ENCODE data around the gene FAM110C. TPM values are rescaled to one million over a fixed set of nuclear protein-coding genes. Genes with fewer than 3 reads are reported as not detected.

The FAM110C gene
- total RNA-seq, 4 donors from 2014 or later: 41.7 to 68.0 (median 53.7) TPM

GRCh38 chr2:40465-40864 is 5.8 kb downstream of the FAM110C start:
- intact Hi-C loops (cut with DNase I): no loop called here
- peak overlapping the region; percentile 2 to 83 (median 70) for H3K4me3 ChIP-seq
- peaks cover 5 to 80% (median 18%) of the 10 kb centered on the region in 3 donors for H3K4me1 ChIP-seq
- H3K27me3 ChIP-seq: peaks cover 0 to 21% (median 2%) of the 10 kb centered on the region in 4 donors
- no peak for TF ChIP-seq POLR2A (IDR thresholded peaks at IDR 0.05)
- H3K36me3 ChIP-seq: peaks cover 0 to 26% (median 0%) of the 10 kb centered on the region in 3 donors
- 24 to 42% methylated on average over 4 of the region's 4 CpGs for WGBS, 2 donors
- no peak for DNase-seq
- peak overlapping the region; percentile 64 to 99 (median 96) for H3K27ac ChIP-seq
- H3K9me3 ChIP-seq: no peaks in the 10 kb centered on the region

DNA sequence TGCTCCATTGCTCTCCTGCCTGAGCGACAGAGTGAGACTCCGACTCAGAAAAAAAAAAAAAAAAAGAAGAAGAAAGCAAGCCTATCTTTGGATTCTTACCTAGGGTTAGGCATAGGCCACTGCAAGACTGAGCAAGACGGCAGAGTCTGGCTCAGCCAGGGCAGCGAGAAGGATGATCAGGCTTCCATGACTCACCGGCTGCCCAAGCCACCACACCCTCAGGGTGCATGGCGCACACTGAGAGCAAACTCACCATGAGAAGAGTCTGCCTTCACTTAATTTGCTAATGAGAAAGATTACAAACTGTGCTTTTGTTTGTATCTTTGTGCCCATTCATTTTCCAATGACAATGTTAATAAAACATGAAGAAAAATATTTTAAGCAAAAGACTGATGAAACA is 8.2 kb downstream of the FAM110C start:
- Histone ChIP-seq H3K9me3 (no peaks in the 10 kb centered on the region), H3K27me3 (no peaks in the 10 kb centered on the region), H3K36me3 (peaks cover 0 to 26% (median 0%) of the 10 kb centered on the region in 3 donors), H3K4me3 (peak overlapping the region in 1 of 4 donors; percentile 23), H3K4me1 (peaks cover 19 to 95% (median 37%) of the 10 kb centered on the region in 3 donors), H3K27ac (peak overlapping the region; percentile 81 to 99 (median 96))
- intact Hi-C loops (cut with DNase I): no loop called here
- DNase-seq: no peak
- TF ChIP-seq CTCF (IDR thresholded peaks at IDR 0.05) (no peak), POLR2A (IDR thresholded peaks at IDR 0.05) (no peak)
- 46% methylated on average over 6 of the region's 6 CpGs for WGBS, 2 donors

GRCh38 chr2:36318-36717 is 10.0 kb downstream of the FAM110C start:
- DNase-seq: no peak
- TF ChIP-seq CTCF (IDR thresholded peaks at IDR 0.05) (no peak), POLR2A (IDR thresholded peaks at IDR 0.05) (no peak)
- WGBS, 2 donors: 60 to 68% methylated on average over 1 of the region's 1 CpG
- Histone ChIP-seq H3K4me3 (no peak overlapping the region), H3K9me3 (no peaks in the 10 kb centered on the region), H3K4me1 (peaks cover 27 to 99% (median 45%) of the 10 kb centered on the region in 3 donors), H3K36me3 (peaks cover 0 to 24% (median 0%) of the 10 kb centered on the region in 3 donors), H3K27ac (peak overlapping the region; percentile 81 to 99 (median 96)), H3K27me3 (no peaks in the 10 kb centered on the region)
- intact Hi-C loops (cut with DNase I): no loop called here

DNA sequence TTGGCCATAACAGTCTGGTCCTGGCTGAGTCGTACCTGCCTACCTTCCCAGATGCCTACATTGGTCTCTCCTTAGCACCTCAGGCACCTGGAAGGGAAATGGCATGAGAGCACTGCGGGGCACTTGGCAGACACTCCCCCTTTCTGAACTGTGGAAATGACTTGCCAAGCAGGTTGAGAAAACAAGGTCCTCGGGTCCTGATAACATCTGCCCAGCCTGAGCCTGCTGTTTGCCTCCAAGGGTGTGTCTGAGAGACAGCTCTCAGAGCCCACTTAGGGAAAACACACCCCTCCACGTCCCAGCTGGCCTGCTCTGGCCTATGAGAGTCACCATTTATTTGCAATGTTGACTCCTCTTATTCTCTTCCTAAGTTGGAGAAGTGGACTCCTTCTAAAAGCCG is 10.5 kb downstream of the FAM110C start:
- WGBS, 2 donors: 21 to 47% methylated on average over 4 to 5 of the region's 5 CpGs
- Histone ChIP-seq H3K4me1 (peaks cover 27 to 99% (median 47%) of the 10 kb centered on the region in 3 donors), H3K36me3 (peaks cover 0 to 20% (median 0%) of the 10 kb centered on the region in 3 donors), H3K27ac (peak overlapping the region; percentile 81 to 99 (median 96)), H3K4me3 (no peak overlapping the region), H3K9me3 (no peaks in the 10 kb centered on the region), H3K27me3 (no peaks in the 10 kb centered on the region)
- TF ChIP-seq POLR2A (IDR thresholded peaks at IDR 0.05): peak in 1 of 4 donors; percentile 18
- no peak for TF ChIP-seq CTCF (IDR thresholded peaks at IDR 0.05)
- intact Hi-C loops (cut with DNase I): no loop called here
- DNase-seq: no peak

DNA sequence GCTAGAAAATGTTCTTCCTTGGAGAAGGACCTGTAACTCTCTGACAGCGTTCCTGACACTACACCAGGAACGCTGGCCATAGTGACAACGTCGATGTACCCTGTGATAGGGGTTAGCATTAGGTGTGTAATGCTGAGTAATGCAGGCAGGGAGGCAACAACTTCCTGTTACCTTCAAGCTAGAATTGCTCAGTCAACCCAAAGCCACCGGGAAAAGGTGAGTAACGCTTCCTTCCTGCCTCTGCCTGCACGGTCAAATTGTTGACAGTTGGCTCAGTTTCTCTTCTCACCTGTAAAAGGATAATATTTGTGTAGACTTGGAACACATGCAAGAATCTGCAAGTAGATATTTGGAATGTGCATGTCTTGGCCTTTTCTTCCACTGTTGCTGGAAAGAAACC is 12.7 kb downstream of the FAM110C start:
- intact Hi-C loops (cut with DNase I): no loop called here
- H3K27me3 ChIP-seq: no peaks in the 10 kb centered on the region
- H3K9me3 ChIP-seq: no peaks in the 10 kb centered on the region
- no peak for DNase-seq
- H3K4me1 ChIP-seq: peaks cover 35 to 99% (median 61%) of the 10 kb centered on the region in 3 donors
- peak overlapping the region; percentile 81 to 99 (median 96) for H3K27ac ChIP-seq
- 23 to 27% methylated on average over 7 of the region's 7 CpGs for WGBS, 2 donors
- no peak overlapping the region for H3K4me3 ChIP-seq
- H3K36me3 ChIP-seq: peaks cover 0 to 14% (median 0%) of the 10 kb centered on the region in 3 donors
- TF ChIP-seq CTCF (IDR thresholded peaks at IDR 0.05) (peak in 1 of 6 experiments; percentile 19), POLR2A (IDR thresholded peaks at IDR 0.05) (no peak)

Data from esophagus squamous epithelium (tissue), 5 donors.